ENCODE results near the gene APBB1IP. TPM values are rescaled to one million over a fixed set of nuclear protein-coding genes. Genes with fewer than 3 reads are reported as not detected.

The APBB1IP gene
- total RNA-seq, 2 experiments from 2014 or later, result 44.5 to 45.6 TPM

DNA sequence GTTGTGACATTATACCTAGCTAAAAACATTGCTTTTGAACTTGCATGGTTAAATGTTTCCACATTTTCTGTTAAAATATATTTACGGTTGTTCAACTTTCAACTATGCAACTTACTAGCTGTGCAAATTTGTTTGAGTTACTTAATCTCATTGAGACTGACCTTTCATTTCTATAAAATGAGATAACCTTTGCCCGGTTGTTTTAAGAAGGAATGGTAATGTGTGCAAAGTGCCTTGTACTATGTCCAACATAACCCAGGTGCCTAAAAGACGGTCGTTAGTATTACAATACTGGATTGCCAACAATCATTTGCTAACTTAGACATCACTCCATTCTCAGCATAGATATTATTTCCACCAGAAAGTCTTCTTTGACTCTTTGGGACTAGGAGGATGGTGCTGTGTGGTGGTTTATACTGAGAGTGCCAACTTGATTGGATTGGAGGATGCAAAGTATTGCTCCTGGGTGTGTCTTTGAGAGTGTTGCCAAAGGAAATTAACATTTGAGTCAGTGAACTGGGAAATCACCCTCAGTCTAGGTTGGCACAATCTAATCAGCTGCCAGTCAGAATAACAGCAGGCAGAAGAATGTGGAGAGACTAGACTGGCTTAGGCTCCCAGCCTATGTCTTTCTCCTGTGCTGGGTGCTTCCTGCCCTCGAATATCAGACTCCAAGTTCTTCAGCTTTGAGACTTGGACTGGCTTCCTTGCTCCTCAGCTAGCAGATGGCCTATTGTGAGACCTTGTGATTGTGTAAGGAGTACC, 174.2 kb downstream of the APBB1IP start:
- no peaks in the 10 kb centered on the region for H3K9me3 Mint-ChIP-seq
- no peak for DNase-seq
- TF ChIP-seq, protein P1, sequence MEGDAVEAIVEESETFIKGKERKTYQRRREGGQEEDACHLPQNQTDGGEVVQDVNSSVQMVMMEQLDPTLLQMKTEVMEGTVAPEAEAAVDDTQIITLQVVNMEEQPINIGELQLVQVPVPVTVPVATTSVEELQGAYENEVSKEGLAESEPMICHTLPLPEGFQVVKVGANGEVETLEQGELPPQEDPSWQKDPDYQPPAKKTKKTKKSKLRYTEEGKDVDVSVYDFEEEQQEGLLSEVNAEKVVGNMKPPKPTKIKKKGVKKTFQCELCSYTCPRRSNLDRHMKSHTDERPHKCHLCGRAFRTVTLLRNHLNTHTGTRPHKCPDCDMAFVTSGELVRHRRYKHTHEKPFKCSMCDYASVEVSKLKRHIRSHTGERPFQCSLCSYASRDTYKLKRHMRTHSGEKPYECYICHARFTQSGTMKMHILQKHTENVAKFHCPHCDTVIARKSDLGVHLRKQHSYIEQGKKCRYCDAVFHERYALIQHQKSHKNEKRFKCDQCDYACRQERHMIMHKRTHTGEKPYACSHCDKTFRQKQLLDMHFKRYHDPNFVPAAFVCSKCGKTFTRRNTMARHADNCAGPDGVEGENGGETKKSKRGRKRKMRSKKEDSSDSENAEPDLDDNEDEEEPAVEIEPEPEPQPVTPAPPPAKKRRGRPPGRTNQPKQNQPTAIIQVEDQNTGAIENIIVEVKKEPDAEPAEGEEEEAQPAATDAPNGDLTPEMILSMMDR (IDR thresholded peaks at IDR 0.05), result no peak
- Histone ChIP-seq H3K4me3 (ENCODE audit: low read length) (no peak overlapping the region), H3K4me1 (ENCODE audit: insufficient read depth, low read length) (no peaks in the 10 kb centered on the region), H3K9me3 (ENCODE audit: control insufficient read depth in 1 of 2, insufficient read depth in 1 of 2, low read length in 2 of 2) (no peaks in the 10 kb centered on the region), H3K27me3 (ENCODE audit: control insufficient read depth in 1 of 2, insufficient read depth in 2 of 2, low read length in 2 of 2) (no peaks in the 10 kb centered on the region), H3K27ac (ENCODE audit: low read depth in 1 of 2, low read length in 2 of 2) (no peak overlapping the region), H3K36me3 (ENCODE audit: insufficient read depth, low read length) (no peaks in the 10 kb centered on the region)
- no peaks in the 10 kb centered on the region for H3K36me3 Mint-ChIP-seq (ENCODE audit: low read depth)
- no peak overlapping the region for H3K27ac Mint-ChIP-seq
- ChIA-PET POLR2A (no interaction called here), CTCF (no interaction called here)
- intact Hi-C loops (cut with DNase I, micrococcal nuclease), result no loop called here
- ATAC-seq (ENCODE audit: poor library complexity), result no peak
- H3K4me3 Mint-ChIP-seq, result no peak overlapping the region
- no peaks in the 10 kb centered on the region for H3K27me3 Mint-ChIP-seq
- no peaks in the 10 kb centered on the region for H3K4me1 Mint-ChIP-seq (ENCODE audit: low read depth)

Other genes with a start within 250 kb of the APBB1IP start
- not detected for gene GAD2, start 221.6 kb upstream of the APBB1IP start, total RNA-seq

Data from CD4-positive, alpha-beta T cell (primary cell).